Upper lobe of left lung (tissue), 4 donors: ENCODE data around the gene CCAR1.

ENCODE experiments used
- CTCF ChIP-seq, 6 experiments: fragments of 450-650 bp in 4 of 6; fragments of 200-600 bp in 2 of 6; sonication (generic) in 2 of 6; IDR thresholded peaks; one replicate each; pipeline ENCODE4 v1.5.1; 2016 to 2019; ENCODE audit warnings: antibody characterized with exemption in 6 of 6
- EP300 ChIP-seq, 4 donors: sonication (generic); formaldehyde crosslinking; IDR thresholded peaks; one replicate each; pipeline ENCODE4 v1.5.1; 2017; ENCODE audit warnings: antibody characterized with exemption in 4 of 4, control low read depth in 2 of 4
- POLR2A ChIP-seq, 4 donors: fragments of 450-650 bp; IDR thresholded peaks; one replicate each; pipeline ENCODE4 v1.5.1; 2016 to 2017; ENCODE audit warnings: antibody characterized with exemption in 4 of 4, mild to moderate bottlenecking in 2 of 4

GRCh38 chr10:68697106-68697505, 23.9 kb upstream of the CCAR1 start:
- TF ChIP-seq CTCF (IDR thresholded peaks at IDR 0.05) (no peak), POLR2A (IDR thresholded peaks at IDR 0.05) (no peak), EP300 (IDR thresholded peaks at IDR 0.05) (no peak)
